ENCODE data around the gene ZCCHC17.

Gene ZCCHC17

GRCh38 chr1:31324992-31325391 lies 28.2 kb downstream of the ZCCHC17 start:
- no peak overlapping the region for H3K4me2 ChIP-seq (ENCODE audit: low read length)
- H3K79me2 ChIP-seq (ENCODE audit: low read length): no peaks in the 10 kb centered on the region
- no peaks in the 10 kb centered on the region for H3K27me3 ChIP-seq (ENCODE audit: low read depth, low read length)
- no peak overlapping the region for H2AFZ ChIP-seq (ENCODE audit: low read depth, low read length)
- no peak overlapping the region for H3K4me3 ChIP-seq (ENCODE audit: low read length)
- H3K4me1 ChIP-seq (ENCODE audit: low read length): no peaks in the 10 kb centered on the region
- no peaks in the 10 kb centered on the region for H4K20me1 ChIP-seq (ENCODE audit: insufficient read depth, low read length)
- H3K9me3 ChIP-seq (ENCODE audit: insufficient read depth, low read length): no peaks in the 10 kb centered on the region
- no peak for TF ChIP-seq CTCF (IDR thresholded peaks at IDR 0.05; ENCODE audit: low read depth, low read length)
- TF ChIP-seq EZH2phosphoT487 (IDR thresholded peaks at IDR 0.05; ENCODE audit: low read depth): no peak
- peaks cover 2% of the 10 kb centered on the region for H3K36me3 ChIP-seq (replicated peaks; ENCODE audit: low read depth, low read length)
- H3K27ac ChIP-seq (ENCODE audit: low read length): no peak overlapping the region
- no peak overlapping the region for H3K9ac ChIP-seq (ENCODE audit: low read length)

- Histone ChIP-seq H3K4me3 (ENCODE audit: low read length) (no peak overlapping the region), H3K9me3 (ENCODE audit: insufficient read depth, low read length) (no peaks in the 10 kb centered on the region), H3K9ac (ENCODE audit: low read length) (no peak overlapping the region), H3K4me1 (ENCODE audit: low read length) (no peaks in the 10 kb centered on the region), H3K79me2 (ENCODE audit: low read length) (no peaks in the 10 kb centered on the region), H2AFZ (ENCODE audit: low read depth, low read length) (no peak overlapping the region), H4K20me1 (ENCODE audit: insufficient read depth, low read length) (no peaks in the 10 kb centered on the region), H3K36me3 (replicated peaks; ENCODE audit: low read depth, low read length) (no peaks in the 10 kb centered on the region), H3K27me3 (ENCODE audit: low read depth, low read length) (no peaks in the 10 kb centered on the region), H3K4me2 (ENCODE audit: low read length) (no peak overlapping the region), H3K27ac (ENCODE audit: low read length) (no peak overlapping the region)
- TF ChIP-seq CTCF (IDR thresholded peaks at IDR 0.05; ENCODE audit: low read depth, low read length) (no peak), EZH2phosphoT487 (IDR thresholded peaks at IDR 0.05; ENCODE audit: low read depth) (no peak)
Observed at GRCh38 chr1:31326461-31326860, 29.6 kb downstream of the ZCCHC17 start.

DNA sequence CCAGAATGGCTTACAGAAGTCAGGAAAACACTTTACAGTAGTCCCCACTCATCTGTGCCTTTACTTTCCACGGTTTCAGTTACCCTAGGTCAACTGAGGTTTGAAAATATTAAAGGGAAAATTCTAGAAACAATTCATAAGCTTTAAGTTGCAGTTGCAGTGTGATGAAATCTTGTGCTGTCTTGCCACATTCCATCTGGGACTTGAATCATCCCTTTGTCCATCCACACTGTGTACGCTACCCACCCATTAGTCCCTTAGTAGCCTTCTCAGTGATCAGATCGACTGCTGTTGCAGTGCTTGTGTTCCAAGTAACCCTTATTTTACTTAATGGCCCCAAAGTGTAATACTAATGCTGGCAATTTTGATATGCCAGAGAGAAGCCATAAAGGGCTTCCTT lies 30.5 kb downstream of the ZCCHC17 start:
- Histone ChIP-seq H4K20me1 (ENCODE audit: insufficient read depth, low read length) (no peaks in the 10 kb centered on the region), H3K4me3 (ENCODE audit: low read length) (no peak overlapping the region), H3K27ac (ENCODE audit: low read length) (no peak overlapping the region), H2AFZ (ENCODE audit: low read depth, low read length) (no peak overlapping the region), H3K9me3 (ENCODE audit: insufficient read depth, low read length) (no peaks in the 10 kb centered on the region), H3K36me3 (replicated peaks; ENCODE audit: low read depth, low read length) (no peaks in the 10 kb centered on the region), H3K4me1 (ENCODE audit: low read length) (no peaks in the 10 kb centered on the region), H3K9ac (ENCODE audit: low read length) (no peak overlapping the region), H3K79me2 (ENCODE audit: low read length) (no peaks in the 10 kb centered on the region), H3K27me3 (ENCODE audit: low read depth, low read length) (no peaks in the 10 kb centered on the region), H3K4me2 (ENCODE audit: low read length) (no peak overlapping the region)
- no peak for TF ChIP-seq CTCF (IDR thresholded peaks at IDR 0.05; ENCODE audit: low read depth, low read length)
- no peak for TF ChIP-seq EZH2phosphoT487 (IDR thresholded peaks at IDR 0.05; ENCODE audit: low read depth)

DNA sequence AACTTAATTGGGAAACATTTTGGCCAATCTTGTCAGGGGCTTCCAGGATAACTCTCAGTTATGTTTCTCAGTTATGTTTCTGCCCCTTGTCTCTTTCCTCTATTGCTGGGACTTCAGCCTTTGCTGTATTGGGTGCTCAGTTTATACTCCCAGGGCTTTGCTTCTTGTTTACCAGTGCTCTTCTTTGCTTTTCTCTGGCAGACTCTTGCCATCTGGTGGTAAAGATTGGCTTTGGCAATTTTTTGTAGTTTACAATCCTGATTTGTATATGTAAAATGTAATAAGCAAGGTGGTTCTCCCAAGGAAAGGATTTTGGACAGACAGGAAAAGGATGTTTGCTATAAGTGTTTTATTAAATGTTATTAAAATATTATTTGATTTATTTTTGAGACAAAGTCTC lies 38.2 kb downstream of the ZCCHC17 start:
- H3K79me2 ChIP-seq (ENCODE audit: low read length): no peaks in the 10 kb centered on the region

More for the DNA sequence above, 38.2 kb downstream of the ZCCHC17 start:
- Histone ChIP-seq H3K27ac (ENCODE audit: low read length) (no peak overlapping the region), H3K4me2 (ENCODE audit: low read length) (no peak overlapping the region), H3K4me3 (ENCODE audit: low read length) (no peak overlapping the region), H3K27me3 (ENCODE audit: low read depth, low read length) (no peaks in the 10 kb centered on the region), H3K9ac (ENCODE audit: low read length) (no peak overlapping the region), H4K20me1 (ENCODE audit: insufficient read depth, low read length) (no peaks in the 10 kb centered on the region), H2AFZ (ENCODE audit: low read depth, low read length) (no peak overlapping the region), H3K4me1 (ENCODE audit: low read length) (no peaks in the 10 kb centered on the region), H3K9me3 (ENCODE audit: insufficient read depth, low read length) (no peaks in the 10 kb centered on the region), H3K36me3 (replicated peaks; ENCODE audit: low read depth, low read length) (no peaks in the 10 kb centered on the region)
- no peak for TF ChIP-seq EZH2phosphoT487 (IDR thresholded peaks at IDR 0.05; ENCODE audit: low read depth)
- peak; percentile 33 for TF ChIP-seq CTCF (IDR thresholded peaks at IDR 0.05; ENCODE audit: low read depth, low read length)
